Heart right ventricle (tissue), 16 donors: Measurements from ENCODE around the gene SERPINH1. TPM values are rescaled to one million over a fixed set of nuclear protein-coding genes. Genes with fewer than 3 reads are reported as not detected.

ENCODE experiments used
- ATAC-seq, 8 donors: fragments of 200-7000 bp; cut with Tn5 transposase; one replicate each; pipeline ENCODE4 v1.9.1; 2020; ENCODE audit warnings: mild to moderate bottlenecking in 8 of 8, moderate library complexity in 8 of 8, moderate number of reproducible peaks in 1 of 8
- DNase-seq, 2 donors: peaks; one replicate each; pipeline ENCODE4 v3.0.0-alpha.2; 2020
- H3K27ac ChIP-seq, 10 donors: fragments of 200-600 bp; sonication (generic) in 2 of 10; one replicate each; pipeline versions ENCODE4 v1.5.0 to v1.8.0; 2020 to 2022; ENCODE audit warnings: mild to moderate bottlenecking in 3 of 10
- H3K27me3 ChIP-seq, 7 donors: fragments of 200-600 bp; one replicate each; pipeline ENCODE4 v1.8.0; 2021 to 2022; ENCODE audit warnings: mild to moderate bottlenecking in 2 of 7
- H3K36me3 ChIP-seq, 9 donors: fragments of 200-600 bp; sonication (generic) in 1 of 9; one replicate each; pipeline versions ENCODE4 v1.5.0 to v1.8.0; 2020 to 2022; ENCODE audit warnings: mild to moderate bottlenecking in 2 of 9
- H3K4me1 ChIP-seq, 9 donors: fragments of 200-600 bp; sonication (generic) in 1 of 9; one replicate each; pipeline versions ENCODE4 v1.5.0 to v1.8.0; 2020 to 2022; ENCODE audit warnings: mild to moderate bottlenecking in 4 of 9
- H3K4me3 ChIP-seq, 10 donors: fragments of 200-600 bp; sonication (generic) in 2 of 10; one replicate each; pipeline versions ENCODE4 v1.5.0 to v1.8.0; 2020 to 2022; ENCODE audit warnings: mild to moderate bottlenecking in 7 of 10, moderate library complexity in 2 of 10
- H3K9me3 ChIP-seq, 11 donors: fragments of 200-600 bp in 10 of 11; sonication (generic) in 2 of 11; one replicate each; pipeline versions ENCODE4 v1.5.0 to v1.8.0; 2013 to 2022; ENCODE audit warnings: mild to moderate bottlenecking in 2 of 11, control low read depth in 1 of 11, moderate library complexity in 1 of 11
- WGBS, 2 donors: extraction: QIAGEN DNeasy Blood & Tissue Kit; methylation state at CpG; one replicate each; pipeline ENCODE4 v1.1.7; 2013; ENCODE audit warnings: inconsistent platforms in 1 of 2; 5-methylcytosine and 5-hydroxymethylcytosine counted together
- intact Hi-C, 10 donors: fragments of 100-400 bp; cut with DNase I; formaldehyde crosslinking; loops; one replicate each; pipeline versions ENCODE4 v1.11.1 to v1.14.2; 2022
- polyA plus RNA-seq, 2 donors: library from polyadenylated mRNA; stranded (reverse); fragments of 200-250 nt; gene quantifications; one replicate each; pipeline ENCODE4 v1.2.3, GENCODE V29; 2013
- total RNA-seq, 10 donors: library from RNA; stranded (reverse); fragmentation: NEBNext Ultra II Directional in 3 of 10; extraction: Animal tissue kit (Norgen Biotek cat#: 25700) in 3 of 10; gene quantifications; one replicate each; pipeline versions ENCODE4 v1.2.1 to v1.2.4, GENCODE V29; 2021 to 2023
- TF ChIP-seq, protein P1 (sequence below), 9 donors: fragments of 200-600 bp; sonication (generic) in 2 of 9; IDR thresholded peaks; one replicate each; pipeline versions ENCODE4 v1.5.0 to v1.8.0; 2021 to 2022; ENCODE audit warnings: antibody characterized with exemption in 9 of 9, mild to moderate bottlenecking in 5 of 9, moderate library complexity in 1 of 9
- donor health status: Arrhythmogenic right ventricular cardiomyopathy.
- donor health status: ischemic (EF 13 %, LVEDD 7.1; RV severe dilation, severe dysfunction).
- donor health status: healthy with polysubstance abuse.
- donor health status: DM: no; HTN: yes; CAD: no.
- donor health status: DM: no; HTN: no; CAD: no.
- donor health status: ischemic (EF 25% LVEDD 6.9; RV normal size, moderate dysfunction).
- donor health status: ischemic (EF 25% LVEDD 5.7; RV mildly dilated, moderate dysfunction).
- donor health status: healthy.
- donor health status: DM: yes; HTN: yes; CAD: no.
- donor health status: Ischemic cardiomyopathy.
- donor health status: ischemic (EF 35%, LVEDD 5.7; RV mildly dilated, moderate dysfunction).
- donor health status: nonischemic (EF 11% LVEDD 7.7; RV severe dilation, severe dysfunction).
- donor health status: DM: yes; HTN: yes; CAD: no.
- donor health status: PGD.
- donor health status: ischemic (EF 29% LVEDD 5.4; RV normal size, mild dysfunction).
- donor health status: nonischemic (EF 23%, LVEDD 6.1; RV moderate dilation, normal function).

Gene SERPINH1
- total and polyA plus RNA-seq, 12 donors, result 31.8 to 218 (median 53.2) TPM

DNA sequence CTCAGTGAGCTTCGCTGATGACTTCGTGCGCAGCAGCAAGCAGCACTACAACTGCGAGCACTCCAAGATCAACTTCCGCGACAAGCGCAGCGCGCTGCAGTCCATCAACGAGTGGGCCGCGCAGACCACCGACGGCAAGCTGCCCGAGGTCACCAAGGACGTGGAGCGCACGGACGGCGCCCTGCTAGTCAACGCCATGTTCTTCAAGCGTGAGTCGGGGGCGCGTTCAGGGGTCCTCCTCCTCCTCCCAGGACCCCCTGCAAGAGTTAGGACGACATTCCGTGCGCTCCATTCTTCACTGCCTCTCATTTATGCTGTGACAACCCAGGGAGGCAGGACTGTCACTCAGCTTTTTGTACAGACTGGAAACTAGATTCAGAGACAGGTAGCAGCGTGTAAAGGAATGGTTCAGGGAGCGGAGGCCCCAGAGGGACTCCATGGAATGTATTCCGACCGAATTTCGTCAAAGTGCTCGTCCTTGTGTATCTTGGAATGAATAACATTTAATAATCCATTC lies 4.8 kb downstream of the SERPINH1 start:
- Histone ChIP-seq H3K27ac (peak overlapping the region in 2 of 10 donors; percentile 98 to 100), H3K36me3 (peaks cover 10 to 68% (median 54%) of the 10 kb centered on the region in 9 donors), H3K9me3 (no peaks in the 10 kb centered on the region), H3K4me3 (no peak overlapping the region), H3K27me3 (no peaks in the 10 kb centered on the region), H3K4me1 (peaks cover 28 to 87% (median 69%) of the 10 kb centered on the region in 9 donors)
- TF ChIP-seq, protein P1, sequence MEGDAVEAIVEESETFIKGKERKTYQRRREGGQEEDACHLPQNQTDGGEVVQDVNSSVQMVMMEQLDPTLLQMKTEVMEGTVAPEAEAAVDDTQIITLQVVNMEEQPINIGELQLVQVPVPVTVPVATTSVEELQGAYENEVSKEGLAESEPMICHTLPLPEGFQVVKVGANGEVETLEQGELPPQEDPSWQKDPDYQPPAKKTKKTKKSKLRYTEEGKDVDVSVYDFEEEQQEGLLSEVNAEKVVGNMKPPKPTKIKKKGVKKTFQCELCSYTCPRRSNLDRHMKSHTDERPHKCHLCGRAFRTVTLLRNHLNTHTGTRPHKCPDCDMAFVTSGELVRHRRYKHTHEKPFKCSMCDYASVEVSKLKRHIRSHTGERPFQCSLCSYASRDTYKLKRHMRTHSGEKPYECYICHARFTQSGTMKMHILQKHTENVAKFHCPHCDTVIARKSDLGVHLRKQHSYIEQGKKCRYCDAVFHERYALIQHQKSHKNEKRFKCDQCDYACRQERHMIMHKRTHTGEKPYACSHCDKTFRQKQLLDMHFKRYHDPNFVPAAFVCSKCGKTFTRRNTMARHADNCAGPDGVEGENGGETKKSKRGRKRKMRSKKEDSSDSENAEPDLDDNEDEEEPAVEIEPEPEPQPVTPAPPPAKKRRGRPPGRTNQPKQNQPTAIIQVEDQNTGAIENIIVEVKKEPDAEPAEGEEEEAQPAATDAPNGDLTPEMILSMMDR (IDR thresholded peaks at IDR 0.05), result no peak
- ATAC-seq (no peak), DNase-seq (no peak)
- intact Hi-C loops, result no loop called here
- 87 to 89% methylated on average over 34 of the region's 34 CpGs for WGBS, 2 donors

DNA sequence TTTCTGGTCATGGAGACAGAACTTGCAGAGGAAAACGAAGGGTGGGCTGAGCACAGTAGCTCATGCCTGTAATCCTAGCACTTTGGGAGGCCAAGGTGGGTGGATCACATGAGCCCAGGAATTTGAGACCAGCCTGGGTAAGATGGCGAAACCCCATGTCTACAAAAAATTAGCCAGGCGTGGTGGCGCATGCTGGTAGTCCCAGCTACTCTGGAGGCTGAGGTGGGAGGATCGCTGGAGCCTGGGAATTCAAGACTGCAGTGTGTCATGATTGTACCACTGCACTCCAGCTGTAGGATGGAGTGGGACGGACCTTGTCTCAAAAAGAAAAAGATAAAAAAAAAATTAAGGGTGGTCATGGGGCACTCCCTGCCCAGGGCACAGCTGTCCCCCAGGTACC lies 5.9 kb downstream of the SERPINH1 start:
- TF ChIP-seq, protein P1 (IDR thresholded peaks at IDR 0.05), result no peak
- Histone ChIP-seq H3K4me3 (no peak overlapping the region), H3K36me3 (peaks cover 10 to 79% (median 65%) of the 10 kb centered on the region in 9 donors), H3K9me3 (no peaks in the 10 kb centered on the region), H3K27me3 (no peaks in the 10 kb centered on the region), H3K27ac (peak overlapping the region in 2 of 10 donors; percentile 20 to 44), H3K4me1 (peaks cover 28 to 98% (median 75%) of the 10 kb centered on the region in 9 donors)
- intact Hi-C loops, result no loop called here
- 86 to 87% methylated on average over 6 of the region's 6 CpGs for WGBS, 2 donors
- DNase-seq, result no peak
- no peak for ATAC-seq

DNA sequence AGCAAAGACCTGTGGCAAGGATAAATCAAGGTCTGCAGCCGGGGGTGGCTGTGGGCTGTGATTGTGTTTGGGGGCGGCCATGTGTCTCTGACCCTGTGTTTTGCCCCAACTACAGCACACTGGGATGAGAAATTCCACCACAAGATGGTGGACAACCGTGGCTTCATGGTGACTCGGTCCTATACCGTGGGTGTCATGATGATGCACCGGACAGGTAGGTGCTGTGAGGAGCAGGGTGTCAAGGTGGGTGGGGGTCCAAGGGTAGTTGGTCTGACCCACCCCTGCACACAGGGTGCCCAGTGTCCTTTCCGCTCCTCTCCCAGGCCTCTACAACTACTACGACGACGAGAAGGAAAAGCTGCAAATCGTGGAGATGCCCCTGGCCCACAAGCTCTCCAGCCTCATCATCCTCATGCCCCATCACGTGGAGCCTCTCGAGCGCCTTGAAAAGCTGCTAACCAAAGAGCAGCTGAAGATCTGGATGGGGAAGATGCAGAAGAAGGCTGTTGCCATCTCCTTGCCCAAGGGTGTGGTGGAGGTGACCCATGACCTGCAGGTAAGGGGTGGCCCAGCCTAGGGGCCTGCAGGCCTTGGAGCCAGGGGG lies 6.7 kb downstream of the SERPINH1 start:
- Histone ChIP-seq H3K27me3 (no peaks in the 10 kb centered on the region), H3K4me1 (peaks cover 28 to 92% (median 71%) of the 10 kb centered on the region in 9 donors), H3K27ac (peak overlapping the region in 1 of 10 donors; percentile 44), H3K9me3 (no peaks in the 10 kb centered on the region), H3K36me3 (peaks cover 10 to 87% (median 69%) of the 10 kb centered on the region in 9 donors), H3K4me3 (no peak overlapping the region)
- ATAC-seq (no peak), DNase-seq (no peak)
- WGBS, 2 donors, result 78 to 83% methylated on average over 14 of the region's 14 CpGs
- TF ChIP-seq, protein P1 (IDR thresholded peaks at IDR 0.05), result no peak
- intact Hi-C loops, result no loop called here

DNA sequence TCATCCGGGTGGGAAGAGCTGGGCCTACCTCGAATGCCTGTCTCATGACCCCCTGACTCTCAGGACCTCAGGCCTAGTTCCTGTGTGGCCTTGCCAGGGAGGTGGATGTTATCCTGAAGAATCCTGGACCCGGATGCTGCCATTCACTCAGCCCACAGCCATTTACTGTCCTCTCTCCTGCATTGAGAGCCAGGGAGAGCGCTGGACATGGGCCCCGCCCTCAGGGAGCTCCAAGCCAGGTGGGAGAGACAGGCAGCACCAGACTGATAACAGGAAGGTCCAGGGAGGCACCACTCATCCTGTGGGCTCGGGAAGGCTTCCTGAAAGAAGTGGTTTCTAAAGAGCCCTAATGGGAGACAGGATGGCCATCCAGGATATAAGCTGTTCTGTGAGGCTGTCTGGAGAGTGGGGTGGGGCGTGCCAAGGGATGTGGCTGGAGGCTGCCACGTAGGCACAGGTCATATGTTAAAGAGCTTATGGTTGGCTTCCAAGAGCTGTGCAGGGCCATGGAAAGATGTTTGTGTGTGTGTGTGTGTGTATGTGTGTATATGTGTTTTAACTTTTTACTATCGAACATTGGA lies 8.6 kb downstream of the SERPINH1 start:
- ATAC-seq (no peak), DNase-seq (no peak)
- H3K4me3 ChIP-seq, result no peak overlapping the region
- TF ChIP-seq, protein P1 (IDR thresholded peaks at IDR 0.05), result no peak
- peak overlapping the region in 6 of 10 donors; percentile 10 to 41 (median 30) for H3K27ac ChIP-seq
- H3K4me1 ChIP-seq, result peaks cover 15 to 72% (median 52%) of the 10 kb centered on the region in 9 donors
- H3K27me3 ChIP-seq, result no peaks in the 10 kb centered on the region
- peaks cover 10 to 90% (median 73%) of the 10 kb centered on the region in 9 donors for H3K36me3 ChIP-seq
- H3K9me3 ChIP-seq, result no peaks in the 10 kb centered on the region
- intact Hi-C loops, result no loop called here
- 54 to 60% methylated on average over 9 of the region's 9 CpGs for WGBS, 2 donors
